HepG2 (cell line): ENCODE data around the gene CMTM1. TPM values are rescaled to one million over a fixed set of nuclear protein-coding genes. Genes with fewer than 3 reads are reported as not detected.

ENCODE experiments used
- ARNT2 ChIP-seq: sonication (generic); formaldehyde crosslinking; IDR thresholded peaks from 2 replicates; pipeline ENCODE4 v1.8.0; 2022; ENCODE audit warnings: mild to moderate bottlenecking, low read depth, missing genetic modification reagents, moderate library complexity
- BCL3 ChIP-seq: sonication (generic); formaldehyde crosslinking; IDR thresholded peaks from 2 replicates; pipeline ENCODE4 v1.5.1; 2020; ENCODE audit warnings: mild to moderate bottlenecking, missing genetic modification reagents, moderate library complexity
- BORCS8-MEF2B ChIP-seq: sonication (generic); formaldehyde crosslinking; IDR thresholded peaks from 2 replicates; pipeline ENCODE4 v1.8.0; 2022; ENCODE audit warnings: mild to moderate bottlenecking, missing genetic modification reagents
- HBP1 ChIP-seq: IDR thresholded peaks from 2 replicates; pipeline ENCODE4 v1.6.1; 2016; ENCODE audit warnings: low read depth, control low read depth
- KAT7 ChIP-seq: IDR thresholded peaks from 2 replicates; pipeline ENCODE4 v1.6.1; 2018; ENCODE audit warnings: borderline replicate concordance, missing compliant biosample characterization
- MED13 ChIP-seq: sonication (generic); formaldehyde crosslinking; IDR thresholded peaks from 2 replicates; pipeline ENCODE4 v1.5.0; 2020; ENCODE audit warnings: missing genetic modification reagents
- NR1H2 ChIP-seq: sonication (generic); formaldehyde crosslinking; IDR thresholded peaks from 2 replicates; pipeline ENCODE4 v1.8.1; 2022; ENCODE audit warnings: low read depth, missing genetic modification reagents, borderline replicate concordance
- NR2F2 ChIP-seq: IDR thresholded peaks from 2 replicates; pipeline ENCODE4 v1.6.1; 2012; ENCODE audit warnings: low read depth, inconsistent platforms, borderline replicate concordance
- RFX5 ChIP-seq: IDR thresholded peaks from 2 replicates; pipeline ENCODE4 v1.6.1; 2011; ENCODE audit warnings: low read depth, low read length, improper control_type of control experiment
- SCMH1 ChIP-seq: sonication (generic); formaldehyde crosslinking; IDR thresholded peaks from 2 replicates; pipeline ENCODE4 v1.9.0; 2021; ENCODE audit warnings: missing genetic modification reagents, mild to moderate bottlenecking, borderline replicate concordance
- SNAPC2 ChIP-seq: sonication (generic); formaldehyde crosslinking; IDR thresholded peaks from 2 replicates; pipeline ENCODE4 v1.8.1; 2022; ENCODE audit warnings: mild to moderate bottlenecking, missing genetic modification reagents
- U2AF2 ChIP-seq: fragments of 200-400 bp; formaldehyde crosslinking; IDR thresholded peaks from 2 replicates; pipeline ENCODE4 v1.6.1; 2017; ENCODE audit warnings: low read depth, mild to moderate bottlenecking, low read length
- ZIK1 ChIP-seq: sonication (generic); formaldehyde crosslinking; IDR thresholded peaks from 2 replicates; pipeline ENCODE4 v1.5.0; 2020; ENCODE audit warnings: mild to moderate bottlenecking, low read depth, missing genetic modification reagents, borderline replicate concordance
- ZNF274 ChIP-seq: sonication (generic); formaldehyde crosslinking; IDR thresholded peaks from 2 replicates; pipeline ENCODE4 v1.5.1; 2020; ENCODE audit warnings: mild to moderate bottlenecking, missing genetic modification reagents
- ZNF501 ChIP-seq: sonication (generic); formaldehyde crosslinking; IDR thresholded peaks from 2 replicates; pipeline ENCODE4 v1.5.1; 2020; ENCODE audit warnings: mild to moderate bottlenecking, moderate library complexity, missing genetic modification reagents
- ZNF512 ChIP-seq: sonication (generic); formaldehyde crosslinking; IDR thresholded peaks from 2 replicates; pipeline ENCODE4 v1.4.0; 2020; ENCODE audit warnings: mild to moderate bottlenecking, missing genetic modification reagents
- ZNF687 ChIP-seq: sonication (generic); formaldehyde crosslinking; IDR thresholded peaks from 2 replicates; pipeline ENCODE4 v1.5.1; 2020; ENCODE audit warnings: mild to moderate bottlenecking, missing genetic modification reagents, moderate library complexity
- ZNF713 ChIP-seq: sonication (generic); formaldehyde crosslinking; IDR thresholded peaks from 2 replicates; pipeline ENCODE4 v1.4.0; 2020; ENCODE audit warnings: mild to moderate bottlenecking, missing genetic modification reagents
- ZNF724P ChIP-seq: sonication (generic); formaldehyde crosslinking; IDR thresholded peaks from 2 replicates; pipeline ENCODE4 v1.8.0; 2022; ENCODE audit warnings: missing genetic modification reagents, borderline replicate concordance
- ZNF776 ChIP-seq: sonication (generic); formaldehyde crosslinking; IDR thresholded peaks from 2 replicates; pipeline ENCODE4 v1.4.0; 2020; ENCODE audit warnings: mild to moderate bottlenecking, missing genetic modification reagents
- ZNF790 ChIP-seq: sonication (generic); formaldehyde crosslinking; IDR thresholded peaks from 2 replicates; pipeline ENCODE4 v1.8.0; 2022; ENCODE audit warnings: missing genetic modification reagents, mild to moderate bottlenecking, borderline replicate concordance
- polyA plus RNA-seq, 8 experiments: library from polyadenylated mRNA; depleted of rRNA in 3 of 8; stranded (reverse) in 7 of 8; unstranded in 1 of 8; fragments of >200 nt; fragmentation: Illumina TruSeq in 4 of 8; extraction: Trizol in 4 of 8; gene quantifications; 2 replicates each; pipeline versions ENCODE4 v1.2.1 to v1.2.3, GENCODE V29; 2011 to 2016; ENCODE audit warnings: low read depth in 4 of 8, missing spikeins in 1 of 8, mixed read lengths in 1 of 8; ENCODE audit not compliant: insufficient read depth in 1 of 8
- total RNA-seq, 5 experiments: library from RNA; depleted of rRNA; stranded (reverse); fragments of >200 nt; fragmentation: Illumina TruSeq; extraction: Trizol; gene quantifications; 2 replicates each; pipeline ENCODE4 v1.2.3, GENCODE V29; 2016; ENCODE audit warnings: low read depth in 1 of 5

CMTM1 gene
- total and polyA plus RNA-seq, 2 of the 13 experiments (the other 11 are each of a cell fraction or from before 2014, with no cell fraction given) = 1.7 to 2.9 TPM

- no peak for TF ChIP-seq ZNF512
- peak; percentile 85; the same call in 1 of the 2 replicates for TF ChIP-seq ZNF274 (CRISPR knock-in tag)
- no peak; the same call in 1 of the 2 replicates for TF ChIP-seq ZIK1
- TF ChIP-seq NR1H2 (CRISPR knock-in tag) = no peak
- TF ChIP-seq ARNT2 (CRISPR knock-in tag) = peak; percentile 83
- no peak for TF ChIP-seq RFX5
- peak; percentile 56; the same call in 1 of the 2 replicates for TF ChIP-seq HBP1 (CRISPR knock-in tag)
- peak; percentile 93 for TF ChIP-seq ZNF501
- peak; percentile 96 for TF ChIP-seq ZNF687
- TF ChIP-seq ZNF776 (CRISPR knock-in tag) = 0 out of 2 replicates have a peak, but pooled peaks have one; percentile 29
- no peak for TF ChIP-seq SCMH1 (CRISPR knock-in tag)
- TF ChIP-seq U2AF2 = no peak
- TF ChIP-seq MED13 = no peak
- TF ChIP-seq KAT7 (CRISPR knock-in tag) = peak; percentile 88
- TF ChIP-seq SNAPC2 = no peak
- peak; percentile 57; the same call in 1 of the 2 replicates for TF ChIP-seq NR2F2
- peak; percentile 80; the same call in 1 of the 2 replicates for TF ChIP-seq BCL3 (CRISPR knock-in tag)
- TF ChIP-seq ZNF713 = no peak
- TF ChIP-seq ZNF790 = no peak; the same call in 1 of the 2 replicates
- no peak; the same call in 1 of the 2 replicates for TF ChIP-seq BORCS8-MEF2B (CRISPR knock-in tag)
- 0 out of 2 replicates have a peak, but pooled peaks have one; percentile 18 for TF ChIP-seq ZNF724P (CRISPR knock-in tag)
These were observed 16.7 kb upstream of the CMTM1 start, which contains the start of gene TK2 (continued) for GRCh38 chr16:66549284-66550131.
